GM19438 (cell line): ENCODE results near the gene OR8S1.
"Not testable (repeated sequence)": the region's sequence is repeated elsewhere in the genome, so short reads cannot be mapped to it uniquely, and the experiment has no call there.

ENCODE experiments used
- ATAC-seq: cut with Tn5 transposase; IDR thresholded peaks from one replicate; pipeline ENCODE4 v1.9.1; 2021; ENCODE audit warnings: low read depth; ENCODE audit not compliant: unreplicated experiment

Gene OR8S1

GRCh38 chr12:48525332-48525731, at the start of gene OR8S1:
TSS of gene OR8S1 (plus strand) at chr12:48525632. CDS start at chr12:48525632, 0 bp downstream.
- ATAC-seq: no peak

DNA sequence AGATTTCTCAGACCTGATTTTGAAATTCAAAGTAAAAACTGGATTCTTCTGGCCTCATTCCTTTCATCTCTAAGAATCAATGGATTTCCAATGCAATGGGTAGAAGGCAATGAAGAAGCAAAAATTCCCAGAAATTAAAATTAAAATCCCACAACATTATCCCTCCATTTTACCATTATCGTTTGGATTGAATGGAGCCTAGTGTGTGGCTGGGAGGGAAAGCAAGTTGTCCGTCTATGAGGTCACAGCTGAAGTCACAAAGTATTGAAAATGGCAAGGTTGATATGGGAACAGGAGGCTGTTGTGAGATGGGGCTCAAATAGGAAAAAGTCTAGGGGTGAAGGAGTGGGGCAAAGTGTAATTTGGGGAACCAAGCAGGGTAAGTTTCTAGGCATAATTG, 43.2 kb upstream of the OR8S1 start, which contains the start of gene C12orf54:
Gene C12orf54 (plus strand): TSS at position 301 of the 400 bp plus-strand sequence. CDS start 799 bp downstream, outside the sequence.
- ATAC-seq: no peak

DNA sequence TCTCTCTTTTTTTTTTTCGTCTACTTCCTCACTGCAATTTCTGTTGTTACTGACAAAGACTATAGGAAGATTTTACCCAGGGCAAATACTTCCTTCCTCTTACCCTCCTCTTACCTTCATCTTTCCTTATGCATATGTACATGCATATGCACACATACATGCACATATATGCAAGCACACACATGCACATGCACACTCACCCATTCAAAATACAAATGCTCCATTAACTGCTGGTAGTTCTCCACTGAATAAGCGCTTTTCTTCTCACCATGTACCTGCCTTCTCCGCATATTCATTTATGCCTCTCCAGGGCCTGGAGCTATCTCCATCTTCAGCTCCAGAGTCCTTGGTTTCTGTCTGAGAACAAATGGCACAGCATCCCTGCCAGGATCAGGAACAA, 42.5 kb upstream of the OR8S1 start:
- ATAC-seq: no peak

GRCh38 chr12:48486261-48486660, 39.2 kb upstream of the OR8S1 start:
- ATAC-seq: no peak

- ATAC-seq: no peak
Observed at GRCh38 chr12:48486679-48487078, 38.8 kb upstream of the OR8S1 start.

- peak; percentile 98 for ATAC-seq
Observed at GRCh38 chr12:48489012-48489411, 36.4 kb upstream of the OR8S1 start.

DNA sequence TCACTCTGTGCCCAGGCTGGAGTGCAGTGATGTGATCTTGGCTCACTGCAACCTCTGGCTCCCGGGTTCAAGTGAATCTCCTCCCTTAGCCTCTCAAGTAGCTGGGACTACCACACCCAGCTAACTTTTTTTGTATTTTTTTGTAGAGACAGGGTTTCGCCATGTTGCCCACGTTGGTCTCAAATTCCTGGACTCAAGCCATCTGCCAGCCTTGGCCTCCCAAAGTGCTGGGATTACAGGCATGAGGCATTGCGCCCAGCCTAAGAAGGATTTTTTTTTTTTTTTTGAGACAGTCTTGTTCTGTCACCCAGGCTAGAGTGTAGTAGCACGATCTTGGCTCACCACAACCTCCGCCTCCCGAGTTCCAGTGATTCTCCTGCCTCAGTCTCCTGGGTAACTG, 36.0 kb upstream of the OR8S1 start:
- ATAC-seq: peak; percentile 13

DNA sequence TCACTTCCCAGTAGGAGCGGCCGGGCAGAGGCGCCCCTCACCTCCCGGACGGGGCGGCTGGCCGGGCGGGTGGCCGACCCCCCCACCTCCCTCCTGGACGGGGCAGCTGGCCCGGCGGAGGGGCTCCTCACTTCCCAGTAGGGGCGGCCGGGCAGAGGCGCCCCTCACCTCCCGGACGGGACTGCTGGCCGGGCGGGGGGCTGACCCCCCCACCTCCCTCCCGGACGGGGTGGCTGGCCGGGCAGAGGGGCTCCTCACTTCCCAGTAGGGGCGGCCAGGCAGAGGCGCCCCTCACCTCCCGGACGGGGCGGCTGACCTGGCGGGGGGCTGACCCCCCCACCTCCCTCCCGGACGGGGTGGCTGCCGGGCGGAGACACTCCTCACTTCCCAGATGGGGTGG, 25.2 kb upstream of the OR8S1 start:
- ATAC-seq: not testable (repeated sequence)

DNA sequence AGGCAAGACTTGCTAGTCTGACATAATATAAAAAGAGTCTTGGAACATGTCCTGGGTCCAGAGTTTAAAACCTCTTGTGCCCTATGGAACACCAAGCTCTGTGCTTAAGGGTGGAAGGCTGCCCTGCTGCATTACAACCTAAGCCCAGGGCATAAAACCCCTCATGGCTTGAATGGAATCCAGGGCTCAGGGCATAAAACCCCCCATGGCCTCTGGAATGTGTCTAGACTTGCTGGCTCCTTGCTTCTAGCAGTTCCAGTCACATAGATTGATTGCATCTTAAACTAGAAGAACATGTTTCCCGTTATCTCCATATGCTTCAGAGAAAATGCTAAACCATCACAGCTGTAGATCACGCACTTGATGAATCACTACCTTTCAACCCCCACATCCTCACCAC, 18.6 kb upstream of the OR8S1 start:
- not testable (repeated sequence) for ATAC-seq

- no peak for ATAC-seq
Observed at GRCh38 chr12:48508987-48509386, 16.4 kb upstream of the OR8S1 start.

DNA sequence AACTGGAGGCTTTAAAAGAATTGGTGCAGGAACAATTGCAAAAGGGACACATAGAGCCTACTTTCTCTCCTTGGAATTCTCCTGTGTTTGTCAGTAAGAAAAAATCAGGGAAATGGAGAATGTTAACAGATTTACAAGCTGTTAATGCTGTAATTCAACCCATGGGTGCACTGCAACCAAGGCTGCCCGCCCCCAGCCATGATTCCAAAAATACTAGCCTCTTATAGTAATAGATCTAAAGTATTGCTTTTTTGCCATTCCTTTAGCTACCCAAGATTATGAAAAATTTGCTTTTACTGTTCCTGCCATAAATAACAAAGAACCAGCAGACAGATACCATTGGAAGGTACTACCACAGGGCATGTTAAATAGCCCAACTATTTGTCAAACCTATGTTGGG, 15.3 kb upstream of the OR8S1 start:
- no peak for ATAC-seq

DNA sequence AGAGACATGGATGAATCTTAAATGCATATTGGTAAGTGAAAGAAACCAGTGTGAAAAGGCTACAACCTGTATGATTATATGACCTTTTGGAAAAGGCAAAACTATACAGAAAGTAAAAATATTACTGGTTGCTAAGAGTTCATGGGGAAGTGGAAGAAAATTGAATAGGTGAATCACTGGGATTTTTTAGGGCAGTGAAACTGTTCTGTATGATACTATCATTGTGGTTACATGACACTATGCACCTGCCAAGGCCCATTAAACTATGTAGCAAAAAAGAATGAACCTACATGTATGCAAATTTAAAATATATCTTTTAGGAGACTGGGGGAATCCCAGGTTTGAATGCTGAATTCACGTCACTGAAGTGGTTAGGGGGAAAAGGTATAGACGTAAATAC, 12.6 kb upstream of the OR8S1 start:
- no peak for ATAC-seq

GRCh38 chr12:48514728-48515127, 10.7 kb upstream of the OR8S1 start:
- ATAC-seq: no peak

- not testable (repeated sequence) for ATAC-seq
Observed at GRCh38 chr12:48520381-48520780, 5.1 kb upstream of the OR8S1 start.

- ATAC-seq: no peak
Observed at GRCh38 chr12:48527891-48528670, 2.6 kb downstream of the OR8S1 start.

DNA sequence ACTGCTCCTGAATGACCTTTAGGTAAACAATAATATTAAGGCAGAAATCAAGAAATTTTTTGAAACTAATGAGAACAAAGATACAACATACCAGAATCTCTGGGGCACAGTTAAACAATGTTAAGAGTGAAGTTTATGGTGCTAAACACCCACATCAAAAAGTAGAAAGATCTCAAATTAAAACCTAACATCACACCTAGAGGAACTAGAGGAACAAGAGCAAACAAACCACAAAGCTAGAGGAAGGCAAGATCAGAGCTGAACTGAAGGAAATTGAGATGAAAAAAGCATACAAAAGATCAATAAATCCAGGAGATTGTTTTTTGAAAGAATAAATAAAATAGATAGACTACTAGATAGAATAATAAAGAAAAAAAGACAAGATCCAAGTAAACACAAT, 7.2 kb downstream of the OR8S1 start:
- no peak for ATAC-seq

DNA sequence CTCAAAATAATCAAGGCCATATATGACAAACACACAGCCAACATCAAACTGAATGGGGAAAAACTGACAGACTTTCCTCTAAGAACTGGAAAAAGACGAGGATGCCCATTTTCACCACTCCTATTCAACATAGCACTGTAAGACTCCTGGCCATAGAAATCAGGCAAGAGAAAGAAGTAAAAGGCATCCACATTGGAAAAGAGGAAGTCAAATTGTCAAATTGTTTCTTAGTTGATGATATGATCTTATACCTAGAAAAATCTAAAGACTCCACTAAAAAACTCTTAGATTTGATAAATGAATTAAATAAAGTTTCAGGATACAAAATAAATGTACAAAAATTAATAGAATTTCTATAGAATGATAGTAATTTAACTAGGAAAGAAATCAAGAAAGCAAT, 11.2 kb downstream of the OR8S1 start:
- ATAC-seq: no peak

DNA sequence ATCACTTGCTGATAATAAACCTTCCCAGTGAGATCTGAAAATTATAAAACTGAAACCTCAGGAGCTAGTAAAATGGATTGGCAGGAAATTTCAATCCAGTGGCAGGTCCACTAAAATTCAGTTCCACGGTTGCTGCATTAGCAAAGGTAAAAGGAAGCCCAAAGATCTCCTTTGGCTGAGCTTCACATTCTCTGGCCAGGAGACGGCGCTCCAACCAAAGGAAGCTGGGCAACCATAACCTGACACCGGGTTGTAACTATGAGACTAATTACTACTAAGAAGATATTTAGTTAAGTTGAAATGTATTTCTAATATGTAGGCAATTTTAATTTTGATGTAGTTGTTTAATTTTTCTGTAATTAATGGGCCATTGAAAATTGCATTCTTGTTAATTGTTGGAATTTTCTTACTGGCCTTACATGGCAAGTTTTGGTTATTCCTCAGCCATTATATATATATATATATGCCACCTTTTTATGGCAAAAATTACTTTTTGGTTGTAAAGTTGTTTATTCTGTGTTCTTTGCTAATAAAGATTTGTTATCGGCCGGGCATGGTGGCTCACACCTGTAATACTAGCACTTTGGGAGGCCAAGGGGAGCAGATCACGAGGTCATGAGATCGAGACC, 17.0 kb downstream of the OR8S1 start:
- no peak for ATAC-seq

DNA sequence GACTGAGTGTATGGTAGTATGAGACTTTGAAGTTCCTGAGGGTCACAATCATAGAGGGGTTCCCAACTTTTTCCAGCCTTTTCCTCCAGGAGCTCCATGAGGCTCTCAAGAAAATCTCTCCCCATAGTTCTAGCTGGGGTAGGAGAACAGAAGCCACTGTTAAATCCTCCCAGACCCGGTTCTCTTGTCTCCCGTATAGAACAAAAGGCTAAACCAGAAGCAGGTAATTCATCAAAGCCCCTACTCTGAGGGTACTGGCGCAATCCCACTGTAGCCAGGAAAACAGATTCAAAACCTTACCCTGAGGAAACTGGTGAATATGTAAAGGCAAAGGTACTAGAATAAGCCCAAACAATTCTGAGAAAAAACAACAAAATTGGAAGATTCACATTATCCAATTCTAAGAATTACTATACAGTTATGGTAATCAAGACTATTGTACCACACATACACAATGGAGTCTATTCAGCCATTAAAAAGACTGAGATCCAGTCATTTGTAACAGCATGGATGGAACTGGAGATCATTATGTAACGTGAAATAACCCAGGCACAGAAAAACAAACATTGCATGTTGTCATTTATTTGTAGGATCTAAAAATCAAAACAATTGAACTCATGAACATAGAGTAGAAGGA, 20.5 kb downstream of the OR8S1 start:
- ATAC-seq: no peak

DNA sequence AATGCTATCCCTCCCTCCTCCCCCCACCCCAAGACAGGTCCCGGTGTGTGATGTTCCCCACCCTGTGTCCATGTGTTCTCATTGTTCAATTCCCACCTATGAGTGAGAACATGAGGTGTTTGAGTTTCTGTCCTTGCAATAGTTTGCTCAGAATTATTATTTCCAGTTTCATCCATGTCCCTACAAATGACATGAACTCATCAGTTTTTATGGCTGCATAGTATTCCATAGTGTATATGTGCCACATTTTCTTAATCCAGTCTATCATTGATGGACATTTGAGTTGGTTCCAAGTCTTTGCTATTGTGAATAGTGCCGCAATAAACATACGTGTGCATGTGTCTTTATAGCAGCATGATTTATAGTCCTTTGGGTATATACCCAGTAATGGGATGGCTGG, 21.6 kb downstream of the OR8S1 start:
- not testable (repeated sequence) for ATAC-seq

DNA sequence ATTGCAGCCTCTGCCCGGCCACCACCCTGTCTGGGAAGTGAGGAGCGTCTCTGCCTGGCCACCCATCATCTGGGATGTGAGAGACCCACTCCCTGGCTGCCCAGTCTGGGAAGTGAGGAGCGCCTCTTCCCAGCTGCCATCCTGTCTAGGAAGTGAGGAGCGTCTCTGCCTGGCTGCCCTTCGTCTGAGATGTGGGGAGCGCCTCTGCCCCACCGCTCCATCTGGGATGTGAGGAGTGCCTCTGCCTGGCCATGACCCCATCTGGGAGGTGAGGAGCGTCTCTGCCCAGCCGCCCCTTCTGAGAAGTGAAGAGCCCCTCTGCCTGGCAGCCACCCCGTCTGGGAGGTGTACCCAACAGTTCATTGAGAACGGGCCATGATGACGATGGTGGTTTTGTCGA, 26.2 kb downstream of the OR8S1 start:
- not testable (repeated sequence) for ATAC-seq
